ENCODE results near the gene OCSTAMP. TPM values are rescaled to one million over a fixed set of nuclear protein-coding genes. Genes with fewer than 3 reads are reported as not detected.

OCSTAMP gene
- total and polyA plus RNA-seq, 12 donors = 0.16 to 0.17 TPM; not detected in 10

DNA sequence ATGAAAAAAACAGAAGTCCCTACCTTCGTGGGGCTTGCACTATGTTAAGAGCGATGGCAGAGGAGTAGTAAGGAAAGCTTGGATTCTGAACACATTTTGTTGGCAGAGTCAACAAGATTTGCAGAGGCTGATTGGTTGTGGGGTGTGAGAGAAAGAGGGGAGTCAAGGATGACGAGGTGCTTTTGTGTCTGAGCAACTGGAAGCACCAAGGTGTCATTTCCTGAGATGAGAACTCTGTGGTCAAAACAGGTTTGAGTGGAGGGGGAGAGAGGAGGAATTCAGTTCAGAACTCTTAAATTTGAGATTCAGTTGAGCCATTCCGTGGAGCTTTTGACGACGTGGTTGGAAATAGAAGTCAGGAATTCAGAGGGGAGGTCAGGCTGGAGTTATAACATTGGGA, 3.5 kb downstream of the OCSTAMP start:
- Histone ChIP-seq H3K4me1 (replicated peaks in 1 of 2) (peaks cover 0 to 5% of the 10 kb centered on the region in 2 donors), H3K27me3 (no peaks in the 10 kb centered on the region), H3K36me3 (replicated peaks in 1 of 2) (no peaks in the 10 kb centered on the region), H3K9me3 (replicated peaks in 1 of 3) (no peaks in the 10 kb centered on the region), H3K27ac (no peak overlapping the region), H3K4me3 (no peak overlapping the region)
- intact Hi-C loops (cut with DNase I) = no loop called here
- WGBS, 4 donors = 60 to 64% (median 62%) methylated on average over 6 of the region's 6 CpGs
- TF ChIP-seq, protein P1, sequence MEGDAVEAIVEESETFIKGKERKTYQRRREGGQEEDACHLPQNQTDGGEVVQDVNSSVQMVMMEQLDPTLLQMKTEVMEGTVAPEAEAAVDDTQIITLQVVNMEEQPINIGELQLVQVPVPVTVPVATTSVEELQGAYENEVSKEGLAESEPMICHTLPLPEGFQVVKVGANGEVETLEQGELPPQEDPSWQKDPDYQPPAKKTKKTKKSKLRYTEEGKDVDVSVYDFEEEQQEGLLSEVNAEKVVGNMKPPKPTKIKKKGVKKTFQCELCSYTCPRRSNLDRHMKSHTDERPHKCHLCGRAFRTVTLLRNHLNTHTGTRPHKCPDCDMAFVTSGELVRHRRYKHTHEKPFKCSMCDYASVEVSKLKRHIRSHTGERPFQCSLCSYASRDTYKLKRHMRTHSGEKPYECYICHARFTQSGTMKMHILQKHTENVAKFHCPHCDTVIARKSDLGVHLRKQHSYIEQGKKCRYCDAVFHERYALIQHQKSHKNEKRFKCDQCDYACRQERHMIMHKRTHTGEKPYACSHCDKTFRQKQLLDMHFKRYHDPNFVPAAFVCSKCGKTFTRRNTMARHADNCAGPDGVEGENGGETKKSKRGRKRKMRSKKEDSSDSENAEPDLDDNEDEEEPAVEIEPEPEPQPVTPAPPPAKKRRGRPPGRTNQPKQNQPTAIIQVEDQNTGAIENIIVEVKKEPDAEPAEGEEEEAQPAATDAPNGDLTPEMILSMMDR (IDR thresholded peaks at IDR 0.05) = no peak
- no peak for TF ChIP-seq POLR2A (IDR thresholded peaks at IDR 0.05)
- DNase-seq = no peak

DNA sequence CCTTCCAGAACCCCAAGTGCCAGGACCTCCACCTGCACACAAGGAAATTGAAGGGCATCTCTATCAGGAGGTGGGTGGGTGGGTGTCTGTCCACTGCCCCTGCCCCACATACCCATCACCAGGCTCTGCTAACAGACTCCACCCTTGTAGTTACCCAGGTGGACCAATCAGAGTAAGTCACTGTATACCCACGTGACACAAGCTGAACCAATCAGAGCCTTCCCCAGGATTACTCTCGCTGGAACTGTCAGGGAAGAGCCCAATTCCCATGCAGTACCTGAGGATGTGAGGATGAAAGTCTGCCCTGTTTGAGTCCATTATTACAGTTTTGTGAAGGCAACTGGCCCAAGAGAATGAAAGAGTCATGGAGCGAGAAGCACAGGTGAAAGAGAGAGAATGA, 4.2 kb downstream of the OCSTAMP start:
- TF ChIP-seq, protein P1 (IDR thresholded peaks at IDR 0.05) = no peak
- no peak for TF ChIP-seq POLR2A (IDR thresholded peaks at IDR 0.05)
- H3K27ac ChIP-seq = no peak overlapping the region
- intact Hi-C loops (cut with DNase I) = no loop called here
- H3K4me1 ChIP-seq (replicated peaks in 1 of 2) = peaks cover 0 to 5% of the 10 kb centered on the region in 2 donors
- 75 to 100% (median 95%) methylated on average over 3 of the region's 3 CpGs for WGBS, 4 donors
- no peaks in the 10 kb centered on the region for H3K27me3 ChIP-seq
- no peaks in the 10 kb centered on the region for H3K36me3 ChIP-seq (replicated peaks in 1 of 2)
- no peak overlapping the region for H3K4me3 ChIP-seq
- H3K9me3 ChIP-seq (replicated peaks in 1 of 3) = no peaks in the 10 kb centered on the region
- no peak for DNase-seq

DNA sequence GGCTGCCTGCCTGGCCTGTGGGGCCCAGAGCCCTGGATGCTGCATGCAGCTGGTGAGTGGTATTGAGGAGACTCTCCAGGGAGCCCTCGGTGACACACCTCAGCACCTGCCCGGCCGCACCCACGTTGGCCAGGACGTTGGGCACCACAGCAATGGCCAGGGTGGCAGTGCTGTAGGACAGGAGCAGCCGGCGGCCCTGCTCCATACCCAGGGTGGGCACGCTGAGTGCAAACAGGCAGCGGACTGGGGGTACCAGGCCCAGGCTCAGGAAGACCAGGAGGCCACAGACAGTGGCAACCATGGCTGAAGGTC, 4.7 kb downstream of the OCSTAMP start:
- H3K4me3 ChIP-seq = no peak overlapping the region
- DNase-seq = no peak
- TF ChIP-seq, protein P1 (IDR thresholded peaks at IDR 0.05) = no peak
- TF ChIP-seq POLR2A (IDR thresholded peaks at IDR 0.05) = no peak
- no peaks in the 10 kb centered on the region for H3K9me3 ChIP-seq (replicated peaks in 1 of 3)
- H3K4me1 ChIP-seq (replicated peaks in 1 of 2) = peaks cover 0 to 5% of the 10 kb centered on the region in 2 donors
- H3K27ac ChIP-seq = no peak overlapping the region
- 95 to 100% (median 98%) methylated on average over 1 to 9 of the region's 9 CpGs for WGBS, 4 donors
- H3K36me3 ChIP-seq (replicated peaks in 1 of 2) = no peaks in the 10 kb centered on the region
- intact Hi-C loops (cut with DNase I) = no loop called here
- H3K27me3 ChIP-seq = no peaks in the 10 kb centered on the region

DNA sequence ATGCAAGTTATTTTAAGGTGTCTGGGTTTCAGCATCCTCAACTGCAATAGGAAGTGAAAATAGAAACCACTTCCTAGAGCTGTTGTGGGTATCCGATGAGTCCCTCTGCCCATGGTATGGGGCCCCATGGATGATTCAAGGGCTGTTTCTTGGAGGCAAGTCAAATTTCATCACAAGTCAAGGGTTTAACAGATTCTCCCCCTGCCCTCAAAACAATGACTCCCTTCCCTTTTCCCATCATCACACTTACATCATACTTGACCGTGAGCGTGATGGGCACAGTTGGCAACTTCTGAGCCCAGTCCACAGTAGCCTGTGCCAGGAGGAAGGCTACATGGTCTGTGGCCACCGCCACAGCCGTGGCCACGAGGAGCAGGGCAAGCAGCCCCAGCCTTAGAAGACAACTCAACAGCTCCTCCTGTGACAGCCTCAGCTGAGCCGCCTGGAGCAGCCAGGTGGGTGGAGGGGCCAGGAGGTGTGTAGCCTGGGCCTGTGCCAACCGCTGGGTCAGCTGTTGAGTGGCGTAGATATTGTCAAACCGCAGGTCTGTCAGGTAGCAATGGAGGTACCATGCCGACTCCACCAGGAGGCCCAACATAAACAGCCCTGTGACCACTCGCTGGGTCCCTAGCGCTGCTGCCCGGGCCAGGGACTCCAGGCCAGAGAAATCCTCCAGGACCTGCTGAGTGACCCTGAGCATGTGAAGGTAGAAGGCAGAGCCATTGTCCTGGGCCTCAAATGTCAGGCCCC, 5.2 kb downstream of the OCSTAMP start:
- H3K27ac ChIP-seq = no peak overlapping the region
- DNase-seq = peak in 2 of 7 donors; percentile 23 to 55
- 65 to 76% (median 68%) methylated on average over 3 to 14 of the region's 14 CpGs for WGBS, 4 donors
- intact Hi-C loops (cut with DNase I) = no loop called here
- H3K4me3 ChIP-seq = no peak overlapping the region
- no peaks in the 10 kb centered on the region for H3K27me3 ChIP-seq
- TF ChIP-seq, protein P1 (IDR thresholded peaks at IDR 0.05) = no peak
- no peak for TF ChIP-seq POLR2A (IDR thresholded peaks at IDR 0.05)
- H3K9me3 ChIP-seq (replicated peaks in 1 of 3) = no peaks in the 10 kb centered on the region
- peaks cover 0 to 5% of the 10 kb centered on the region in 2 donors for H3K4me1 ChIP-seq (replicated peaks in 1 of 2)
- H3K36me3 ChIP-seq (replicated peaks in 1 of 2) = no peaks in the 10 kb centered on the region

All from adrenal gland (tissue), 12 donors.